Esophagus muscularis mucosa (tissue), 4 donors: ENCODE measurements around the gene TMC4. TPM values are rescaled to one million over a fixed set of nuclear protein-coding genes. Genes with fewer than 3 reads are reported as not detected.
"Not testable (repeated sequence)": the region's sequence is repeated elsewhere in the genome, so short reads cannot be mapped to it uniquely, and the experiment has no call there.

Source experiments
- DNase-seq: peaks from one replicate; pipeline ENCODE4 v3.0.0-alpha.2; 2017; ENCODE audit errors: extremely low spot score
- H3K27ac ChIP-seq, 4 donors: fragments of 200-600 bp; sonication (generic); replicated peaks in 1 of 4; 1 replicate in 3 of 4; 2 replicates in 1 of 4; pipeline ENCODE4 v1.5.1; 2016 to 2019; ENCODE audit warnings: mild to moderate bottlenecking in 1 of 4
- H3K27me3 ChIP-seq, 4 donors: fragments of 200-600 bp; sonication (generic); one replicate each; pipeline versions ENCODE4 v1.5.1 to v1.6.0; 2016 to 2019
- H3K36me3 ChIP-seq, 4 donors: fragments of 200-600 bp; sonication (generic); one replicate each; pipeline ENCODE4 v1.5.1; 2016 to 2019
- H3K4me1 ChIP-seq, 4 donors: fragments of 200-600 bp; sonication (generic); one replicate each; pipeline ENCODE4 v1.5.1; 2016 to 2019
- H3K4me3 ChIP-seq, 4 donors: fragments of 200-600 bp; sonication (generic); 1 replicate in 2 of 4; 2 replicates in 2 of 4; pipeline ENCODE4 v1.5.1; 2016 to 2019; ENCODE audit warnings: mild to moderate bottlenecking in 4 of 4, moderate library complexity in 1 of 4
- H3K9me3 ChIP-seq, 4 donors: fragments of 200-600 bp; sonication (generic); 1 replicate in 3 of 4; 2 replicates in 1 of 4; pipeline ENCODE4 v1.5.1; 2016 to 2019
- EP300 ChIP-seq: sonication (generic); formaldehyde crosslinking; IDR thresholded peaks from one replicate; pipeline ENCODE4 v1.6.1; 2017; ENCODE audit warnings: antibody characterized with exemption
- POLR2A ChIP-seq: fragments of 450-650 bp; IDR thresholded peaks from one replicate; pipeline ENCODE4 v1.6.1; 2017; ENCODE audit warnings: antibody characterized with exemption, moderate library complexity, mild to moderate bottlenecking, low read depth
- POLR2AphosphoS5 ChIP-seq, 2 donors: sonication (generic); formaldehyde crosslinking; IDR thresholded peaks; one replicate each; pipeline ENCODE4 v1.6.1; 2017; ENCODE audit warnings: antibody characterized with exemption in 2 of 2
- WGBS: methylation state at CpG from one replicate; pipeline ENCODE4 v1.1.5; 2018; 5-methylcytosine and 5-hydroxymethylcytosine counted together
- intact Hi-C: fragments of 100-400 bp; cut with DNase I; formaldehyde crosslinking; loops from one replicate; pipeline ENCODE4 v1.15.1; 2023
- total RNA-seq, 4 donors: library from RNA; depleted of rRNA; stranded (reverse); fragments of >200 nt; gene quantifications; one replicate each; pipeline versions ENCODE4 v1.1.0 to v1.2.1, GENCODE V29; 2016
- TF ChIP-seq, protein P1 (sequence below), 3 experiments: fragments of 200-600 bp in 2 of 3; fragments of 450-650 bp in 1 of 3; sonication (generic) in 2 of 3; IDR thresholded peaks; one replicate each; pipeline ENCODE4 v1.5.1; 2017 to 2019; ENCODE audit warnings: antibody characterized with exemption in 3 of 3, mild to moderate bottlenecking in 2 of 3, moderate library complexity in 1 of 3

The TMC4 gene
- total RNA-seq, 4 donors from 2014 or later, result 0.26 to 0.98 (median 0.33) TPM; not detected in 1

- 4% methylated on average over 17 of the region's 28 CpGs for WGBS
- peaks cover 30 to 58% (median 47%) of the 10 kb centered on the region in 4 donors for H3K36me3 ChIP-seq
- no peaks in the 10 kb centered on the region for H3K27me3 ChIP-seq
- intact Hi-C loops, result loop anchor here (5.0 kb wide), 1 partner anchor 34 kb away; no protein-coding TSS in a partner anchor
- TF ChIP-seq EP300 (no peak), POLR2AphosphoS5 (IDR thresholded peaks at IDR 0.05) (no peak), POLR2A (no peak)
- TF ChIP-seq, protein P1, sequence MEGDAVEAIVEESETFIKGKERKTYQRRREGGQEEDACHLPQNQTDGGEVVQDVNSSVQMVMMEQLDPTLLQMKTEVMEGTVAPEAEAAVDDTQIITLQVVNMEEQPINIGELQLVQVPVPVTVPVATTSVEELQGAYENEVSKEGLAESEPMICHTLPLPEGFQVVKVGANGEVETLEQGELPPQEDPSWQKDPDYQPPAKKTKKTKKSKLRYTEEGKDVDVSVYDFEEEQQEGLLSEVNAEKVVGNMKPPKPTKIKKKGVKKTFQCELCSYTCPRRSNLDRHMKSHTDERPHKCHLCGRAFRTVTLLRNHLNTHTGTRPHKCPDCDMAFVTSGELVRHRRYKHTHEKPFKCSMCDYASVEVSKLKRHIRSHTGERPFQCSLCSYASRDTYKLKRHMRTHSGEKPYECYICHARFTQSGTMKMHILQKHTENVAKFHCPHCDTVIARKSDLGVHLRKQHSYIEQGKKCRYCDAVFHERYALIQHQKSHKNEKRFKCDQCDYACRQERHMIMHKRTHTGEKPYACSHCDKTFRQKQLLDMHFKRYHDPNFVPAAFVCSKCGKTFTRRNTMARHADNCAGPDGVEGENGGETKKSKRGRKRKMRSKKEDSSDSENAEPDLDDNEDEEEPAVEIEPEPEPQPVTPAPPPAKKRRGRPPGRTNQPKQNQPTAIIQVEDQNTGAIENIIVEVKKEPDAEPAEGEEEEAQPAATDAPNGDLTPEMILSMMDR (IDR thresholded peaks at IDR 0.05), result peak in 1 of 3 experiments; percentile 2
- H3K9me3 ChIP-seq, result no peaks in the 10 kb centered on the region
- H3K27ac ChIP-seq, result peak overlapping the region; percentile 91 to 97 (median 92)
- peak overlapping the region; percentile 53 to 81 (median 76) for H3K4me3 ChIP-seq
- no peak for DNase-seq
- H3K4me1 ChIP-seq, result peaks cover 47 to 60% (median 56%) of the 10 kb centered on the region in 4 donors
These were observed 28.3 kb upstream of the TMC4 start for GRCh38 chr19:54201172-54201701.

DNA sequence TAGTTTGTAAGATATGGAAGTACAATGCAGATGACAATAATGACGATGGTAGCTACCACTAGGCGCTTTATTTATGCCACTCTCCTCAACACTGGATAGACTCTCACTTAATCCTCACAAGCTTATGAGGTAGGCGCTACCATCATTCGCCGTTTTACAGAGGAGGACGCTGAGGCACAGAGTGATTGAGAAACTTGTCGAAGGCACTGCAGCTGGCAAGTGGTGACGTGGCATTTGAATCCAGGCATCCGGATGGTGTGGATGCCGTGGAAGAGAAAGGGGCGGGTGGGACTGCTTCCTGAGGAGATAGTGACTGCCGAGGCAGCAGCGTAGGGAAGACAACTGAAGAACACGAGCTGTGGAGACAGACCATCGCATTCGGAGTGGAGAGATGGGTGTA lies 26.4 kb upstream of the TMC4 start:
- peaks cover 28 to 51% (median 35%) of the 10 kb centered on the region in 4 donors for H3K36me3 ChIP-seq
- no peak for DNase-seq
- intact Hi-C loops, result no loop called here
- WGBS, result 91% methylated on average over 16 of the region's 16 CpGs
- TF ChIP-seq EP300, result no peak
- TF ChIP-seq, protein P1 (IDR thresholded peaks at IDR 0.05), result no peak
- TF ChIP-seq POLR2A, result no peak
- TF ChIP-seq POLR2AphosphoS5 (IDR thresholded peaks at IDR 0.05), result no peak
- H3K27ac ChIP-seq, result peak overlapping the region in 1 of 4 donors; percentile 97
- H3K9me3 ChIP-seq, result no peaks in the 10 kb centered on the region
- peaks cover 32 to 42% (median 38%) of the 10 kb centered on the region in 4 donors for H3K4me1 ChIP-seq
- H3K4me3 ChIP-seq, result no peak overlapping the region
- H3K27me3 ChIP-seq, result no peaks in the 10 kb centered on the region

DNA sequence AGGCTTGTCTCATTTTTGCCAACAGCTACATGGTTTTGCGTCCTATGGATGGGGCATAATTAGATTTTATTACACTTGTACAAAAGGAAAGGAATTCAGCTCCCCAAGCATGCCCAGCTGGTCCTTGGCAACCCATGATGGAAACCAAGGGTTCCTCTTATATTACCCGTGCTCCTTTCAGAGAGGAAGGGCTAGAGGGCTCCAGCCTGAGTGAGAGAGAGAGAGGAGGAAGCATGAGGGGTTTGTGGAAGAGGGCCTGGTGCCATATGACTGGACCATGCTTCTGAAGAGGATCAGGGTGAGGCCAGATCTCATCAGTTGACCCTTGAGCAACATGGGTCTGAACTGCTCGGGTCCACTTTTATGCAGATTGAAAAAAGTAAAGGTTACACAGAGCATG lies 24.2 kb upstream of the TMC4 start:
- Histone ChIP-seq H3K27me3 (no peaks in the 10 kb centered on the region), H3K4me1 (peaks cover 15 to 31% (median 24%) of the 10 kb centered on the region in 4 donors), H3K36me3 (peaks cover 13 to 50% (median 26%) of the 10 kb centered on the region in 4 donors), H3K4me3 (no peak overlapping the region), H3K9me3 (no peaks in the 10 kb centered on the region), H3K27ac (no peak overlapping the region)
- intact Hi-C loops, result no loop called here
- WGBS, result 85% methylated on average over 3 of the region's 3 CpGs
- no peak for DNase-seq
- TF ChIP-seq POLR2AphosphoS5 (IDR thresholded peaks at IDR 0.05), result no peak
- TF ChIP-seq, protein P1 (IDR thresholded peaks at IDR 0.05), result no peak

GRCh38 chr19:54196536-54196935 lies 23.6 kb upstream of the TMC4 start:
- WGBS, result 97% methylated on average over 7 of the region's 7 CpGs
- DNase-seq, result no peak
- peaks cover 15 to 31% (median 24%) of the 10 kb centered on the region in 4 donors for H3K4me1 ChIP-seq
- no peak overlapping the region for H3K27ac ChIP-seq
- no peak for TF ChIP-seq EP300
- H3K36me3 ChIP-seq, result peaks cover 12 to 44% (median 22%) of the 10 kb centered on the region in 4 donors
- H3K27me3 ChIP-seq, result no peaks in the 10 kb centered on the region
- intact Hi-C loops, result no loop called here
- H3K4me3 ChIP-seq, result no peak overlapping the region
- no peaks in the 10 kb centered on the region for H3K9me3 ChIP-seq

DNA sequence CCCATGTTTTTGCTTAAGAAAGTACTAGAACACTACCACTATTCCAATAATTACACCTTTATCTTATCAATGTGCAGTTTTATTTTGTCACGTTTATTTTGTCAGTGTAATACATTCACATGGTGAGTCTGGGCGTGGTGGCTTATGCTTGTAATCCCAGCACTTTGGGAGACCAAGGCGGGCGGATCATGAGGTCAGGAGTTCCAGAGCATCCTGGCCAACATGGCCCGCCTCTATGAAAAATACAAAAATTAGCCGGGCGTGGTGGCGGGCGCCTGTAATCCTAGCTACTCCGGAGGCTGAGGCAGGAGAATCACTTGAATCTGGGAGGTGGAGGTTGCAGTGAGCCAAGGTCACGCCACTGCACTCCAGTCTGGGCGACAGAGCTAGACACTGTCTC lies 21.5 kb upstream of the TMC4 start:
- H3K4me1 ChIP-seq, result peaks cover 13 to 21% (median 18%) of the 10 kb centered on the region in 4 donors
- intact Hi-C loops, DNase-seq, H3K4me3 ChIP-seq, H3K27me3 ChIP-seq, H3K27ac ChIP-seq, H3K9me3 ChIP-seq: not testable (repeated sequence)
- H3K36me3 ChIP-seq, result peaks cover 12 to 44% (median 20%) of the 10 kb centered on the region in 4 donors
- WGBS, result 97% methylated on average over 12 of the region's 12 CpGs

DNA sequence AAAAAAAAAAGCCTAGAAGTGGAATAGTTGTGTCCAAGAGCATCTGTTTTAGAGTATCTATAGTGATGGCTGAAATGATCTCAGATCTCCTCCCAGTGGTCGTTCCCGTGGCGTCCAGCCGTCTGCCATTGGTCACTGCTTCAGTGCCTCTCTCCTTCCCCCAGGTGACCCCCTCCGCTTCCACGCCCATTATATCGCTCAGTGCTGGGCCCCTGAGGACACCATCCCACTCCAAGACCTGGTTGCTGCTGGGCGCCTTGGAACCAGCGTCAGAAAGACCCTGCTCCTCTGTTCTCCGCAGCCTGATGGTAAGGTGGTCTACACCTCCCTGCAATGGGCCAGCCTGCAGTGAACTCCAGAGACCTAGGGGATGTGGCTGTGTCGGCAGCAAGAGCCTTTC lies 20.1 kb upstream of the TMC4 start:
- Histone ChIP-seq H3K9me3 (no peaks in the 10 kb centered on the region), H3K36me3 (peaks cover 12 to 44% (median 20%) of the 10 kb centered on the region in 4 donors), H3K27ac (peak overlapping the region in 3 of 4 donors; percentile 2 to 99 (median 99)), H3K4me3 (no peak overlapping the region), H3K4me1 (peaks cover 23 to 33% (median 29%) of the 10 kb centered on the region in 4 donors), H3K27me3 (no peaks in the 10 kb centered on the region)
- no peak for DNase-seq
- TF ChIP-seq POLR2AphosphoS5 (IDR thresholded peaks at IDR 0.05) (no peak), EP300 (no peak), POLR2A (no peak)
- TF ChIP-seq, protein P1 (IDR thresholded peaks at IDR 0.05), result no peak
- intact Hi-C loops, result no loop called here
- 93% methylated on average over 11 of the region's 11 CpGs for WGBS
